COLO668 (cell line): ENCODE measurements around the gene GMPPB.
"Not testable (repeated sequence)": the region's sequence is repeated elsewhere in the genome, so short reads cannot be mapped to it uniquely, and the experiment has no call there.

ENCODE experiments used
- DNase-seq: peaks from one replicate; lab custom pipeline; 2025; ENCODE audit not compliant: unreplicated experiment; lab: John Stamatoyannopoulos, UW

Gene GMPPB

DNA sequence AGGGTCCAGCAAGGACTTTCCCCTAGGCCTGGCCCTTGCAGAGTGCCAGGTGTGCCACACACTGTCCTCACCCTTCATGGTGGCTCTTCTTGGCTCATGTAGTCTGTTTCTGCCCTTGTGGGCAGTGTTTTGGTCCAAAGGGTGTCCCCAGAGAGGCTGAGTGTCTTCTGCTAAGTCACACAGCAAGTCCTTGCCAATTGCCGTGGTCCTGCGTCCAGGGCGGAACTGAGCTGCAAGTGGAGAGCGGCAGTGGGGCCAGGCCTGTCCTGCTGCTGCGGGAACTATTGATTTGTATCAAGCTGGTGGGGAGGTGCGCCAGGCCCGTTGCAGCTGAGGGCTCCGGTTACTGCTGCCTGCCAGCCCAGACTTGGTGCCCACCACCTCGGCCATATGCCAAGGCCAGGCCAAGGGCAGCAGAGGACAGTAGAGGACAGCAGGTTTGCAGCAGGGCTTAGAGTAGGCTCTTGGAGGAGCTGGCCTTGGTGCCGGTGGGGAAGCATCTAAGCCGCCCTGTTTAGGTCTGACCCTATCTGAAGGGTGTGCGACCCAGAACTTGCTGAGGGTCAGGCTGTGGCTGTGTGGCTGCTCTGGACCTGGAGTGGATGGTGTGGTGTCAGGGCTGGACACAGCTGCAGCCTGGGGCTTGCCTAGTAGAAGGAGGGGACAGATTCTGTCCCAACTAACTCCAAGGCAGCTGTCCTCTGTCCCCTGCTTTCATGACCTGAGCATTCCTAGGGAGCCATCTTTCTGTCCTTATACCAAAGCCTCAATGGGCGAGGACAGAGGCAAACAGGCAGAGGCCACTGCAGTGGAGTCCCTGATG is 8.8 kb downstream of the GMPPB start:
- DNase-seq, result no peak

DNA sequence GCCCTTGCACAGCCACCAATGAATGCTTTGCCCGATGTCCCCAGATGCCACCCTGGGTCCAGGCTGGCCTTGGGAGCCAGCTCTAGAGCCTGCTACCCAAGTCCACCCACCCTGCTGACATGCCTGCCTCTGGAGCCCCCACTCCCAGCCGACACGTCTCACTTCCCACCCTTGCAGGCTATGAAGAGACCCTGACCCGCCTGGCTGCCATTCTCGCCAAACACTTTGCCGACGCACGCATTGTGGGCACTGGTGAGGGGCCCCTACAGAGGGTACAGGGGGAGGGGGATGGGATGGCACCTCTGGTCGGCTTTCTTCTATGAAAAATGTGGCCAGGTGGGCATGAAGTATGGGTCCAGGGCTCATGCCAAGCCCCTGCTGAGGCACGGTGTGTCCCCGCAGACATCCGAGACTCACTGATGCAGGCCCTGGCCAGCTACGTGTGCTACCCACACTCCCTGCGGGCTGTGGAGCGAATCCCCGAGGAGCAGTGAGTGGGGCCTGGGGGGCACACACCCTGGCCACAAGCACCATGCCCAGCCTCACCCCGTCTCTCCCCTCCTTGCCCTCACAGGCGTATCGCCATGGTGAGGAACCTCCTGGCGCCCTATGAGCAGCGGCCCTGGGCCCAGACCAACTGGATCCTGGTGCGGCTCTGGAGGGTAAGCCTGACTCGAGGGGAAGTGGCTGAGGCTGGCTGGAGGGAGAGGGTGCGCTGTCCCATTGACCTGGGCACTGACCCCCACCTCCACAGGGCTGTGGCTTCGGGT is 10.2 kb downstream of the GMPPB start:
- DNase-seq, result no peak

DNA sequence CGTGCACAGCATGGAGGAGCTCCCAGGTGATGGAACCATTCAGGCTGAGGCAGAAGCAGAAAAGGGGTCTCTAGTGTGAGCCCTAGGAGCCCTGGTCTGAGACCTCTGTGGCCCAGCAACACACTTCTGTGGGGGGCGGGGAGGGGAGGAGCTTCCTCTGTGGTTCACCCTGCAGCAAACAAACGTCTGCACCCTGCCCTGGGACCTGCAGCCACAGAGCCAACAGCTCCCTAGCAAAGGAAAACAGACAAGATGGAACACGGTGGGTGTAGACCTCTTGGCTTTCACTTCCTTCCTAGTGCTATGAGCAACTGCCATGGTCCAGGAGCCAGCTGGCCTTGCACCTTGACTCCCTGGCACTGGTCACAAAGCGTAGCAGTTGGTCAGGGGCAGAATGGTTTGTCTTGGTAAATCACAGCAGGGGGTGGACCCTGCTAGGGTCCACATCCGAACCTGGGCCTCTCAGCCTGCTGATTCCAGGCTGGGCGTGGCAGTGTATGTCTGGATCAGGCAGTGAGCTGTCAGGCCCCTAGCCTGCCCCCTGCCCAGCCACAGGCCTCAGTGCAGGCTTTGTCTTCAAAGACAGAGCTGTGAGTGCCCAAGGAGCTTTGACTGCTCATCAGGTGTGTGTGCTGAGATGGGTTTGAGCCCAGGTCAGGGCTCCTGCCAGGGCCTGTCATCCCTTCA is 11.0 kb downstream of the GMPPB start:
- DNase-seq, result no peak

DNA sequence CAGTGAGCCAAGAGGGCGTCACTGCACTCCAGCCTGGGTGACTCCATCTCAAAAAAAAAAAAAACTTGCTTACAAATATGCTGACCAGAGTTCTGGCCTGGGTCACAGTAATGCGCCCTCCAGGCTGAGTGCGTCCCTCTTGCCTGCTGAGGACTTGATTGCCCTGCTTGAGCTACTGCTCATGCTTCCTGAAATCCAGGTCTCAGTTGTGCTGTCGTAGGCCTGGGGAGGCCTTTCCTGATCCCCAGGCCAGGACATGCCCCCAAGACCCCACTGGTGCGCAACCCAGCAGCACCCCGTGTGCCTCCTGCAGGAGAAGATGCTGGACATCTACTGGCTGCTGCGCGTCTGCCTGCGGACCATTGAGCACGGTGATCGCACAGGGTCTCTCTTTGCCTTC is 11.6 kb downstream of the GMPPB start:
- no peak for DNase-seq

DNA sequence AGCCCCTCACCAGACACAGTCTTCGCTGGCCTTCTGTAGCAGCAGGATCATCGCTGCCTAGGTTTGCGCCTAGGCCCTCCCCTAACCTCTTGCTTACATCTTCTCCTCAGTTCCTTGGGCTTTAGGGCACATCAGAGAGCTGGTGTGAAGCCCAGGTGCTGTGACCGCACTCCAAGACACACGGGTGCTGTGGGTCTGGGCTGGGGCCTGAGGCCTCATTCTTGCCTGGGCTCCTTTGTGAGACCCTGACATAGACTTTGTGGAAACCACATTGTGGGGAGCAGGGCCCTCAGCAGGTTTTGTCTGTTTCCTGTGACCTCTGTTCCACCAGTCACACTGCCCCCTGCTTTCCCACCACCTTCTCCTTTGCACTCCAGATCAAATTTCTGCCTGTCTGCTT is 12.3 kb downstream of the GMPPB start:
- no peak for DNase-seq

DNA sequence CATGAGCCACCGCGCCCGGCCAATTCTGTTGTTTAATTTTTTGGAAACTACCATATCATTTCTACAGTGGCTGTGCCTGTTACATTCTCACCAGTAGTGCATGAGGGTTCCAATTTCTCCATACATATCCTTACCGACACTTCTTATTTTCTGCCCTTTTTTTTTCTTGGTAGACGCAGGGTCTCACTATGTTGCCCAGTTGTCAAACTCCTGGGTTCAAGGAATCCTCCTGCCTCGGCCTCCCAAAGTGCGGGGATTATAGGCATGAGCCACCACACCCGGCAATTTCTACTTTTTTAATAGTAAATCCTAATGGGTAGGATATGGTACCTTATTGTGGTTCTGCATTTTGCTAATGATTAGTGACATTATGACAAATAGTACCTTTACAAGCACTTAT is 13.9 kb downstream of the GMPPB start:
- DNase-seq, result no peak

DNA sequence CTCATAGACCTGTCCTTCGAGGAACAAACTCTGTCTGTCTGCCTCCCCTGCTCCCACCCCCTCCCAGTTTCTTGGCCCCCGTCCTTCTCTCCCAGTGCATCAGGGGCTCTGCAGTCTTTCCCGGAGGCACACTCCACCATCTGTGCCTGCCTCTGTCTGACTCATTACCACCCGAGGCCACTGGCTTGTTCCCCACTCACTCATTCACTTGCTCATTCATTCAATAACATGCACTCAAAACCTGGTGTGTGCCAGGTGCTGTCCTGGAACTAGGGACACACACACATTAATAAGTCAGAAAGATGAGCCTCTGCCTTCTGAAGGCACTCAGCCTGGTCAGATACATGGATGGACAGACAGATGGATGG is 16.7 kb downstream of the GMPPB start:
- DNase-seq, result no peak

DNA sequence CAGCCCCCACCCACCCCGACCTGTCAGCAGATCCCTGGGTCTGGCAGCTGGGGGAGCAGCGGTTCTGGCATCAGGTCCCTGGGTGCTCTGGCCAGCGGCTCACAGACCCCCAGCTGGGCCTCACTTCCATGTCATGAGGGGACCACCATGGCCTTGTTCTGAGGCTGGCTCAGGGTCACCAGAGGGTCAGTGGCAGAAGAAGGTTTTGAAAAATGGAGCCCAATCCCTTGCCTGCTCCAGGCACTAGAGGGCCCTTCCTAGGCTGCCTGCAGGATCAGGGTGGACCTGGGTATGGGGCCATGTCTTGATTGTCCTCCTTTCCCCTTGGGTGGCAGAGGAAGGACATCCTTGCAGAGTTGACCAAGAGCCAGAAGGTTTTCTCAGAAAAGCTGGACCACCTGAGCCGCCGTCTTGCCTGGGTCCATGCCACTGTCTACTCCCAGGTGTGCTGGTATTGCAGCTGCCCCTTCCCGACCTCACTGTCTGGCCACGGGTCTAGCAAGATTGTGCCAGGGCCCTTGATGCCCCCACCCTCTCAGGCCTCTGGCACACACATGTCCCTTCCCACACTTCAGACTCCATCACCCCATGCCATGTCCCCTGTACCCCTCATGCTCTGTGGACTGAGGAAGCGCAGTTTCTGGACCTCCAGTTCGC is 17.2 kb downstream of the GMPPB start:
- DNase-seq, result no peak

DNA sequence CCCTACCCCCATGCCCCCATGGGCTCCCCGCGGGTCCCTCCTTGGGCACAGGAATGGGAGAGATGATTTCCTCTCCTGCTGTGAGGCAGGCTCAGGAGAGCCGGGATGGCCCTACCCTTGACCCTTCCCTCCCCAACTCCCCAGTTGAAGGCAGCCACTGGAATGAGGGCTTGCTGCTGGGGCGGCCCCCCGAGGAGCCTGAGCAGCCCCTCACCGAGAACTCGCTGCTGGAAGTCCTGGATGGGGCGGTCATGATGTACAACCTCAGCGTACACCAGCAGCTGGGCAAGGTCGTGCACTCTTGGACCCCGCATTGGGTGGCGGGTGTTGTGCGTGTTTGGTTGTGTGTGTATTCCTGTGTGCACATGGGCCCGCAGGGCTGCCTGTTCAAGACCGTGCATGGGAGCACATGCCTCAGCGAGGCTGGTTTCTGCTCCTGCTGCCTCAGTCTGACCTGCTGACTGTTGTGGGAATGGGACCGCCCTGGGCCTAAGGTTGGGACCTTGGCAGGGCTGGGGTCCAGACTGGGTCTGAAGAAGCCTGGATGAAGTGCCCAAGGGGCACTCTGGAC is 18.3 kb downstream of the GMPPB start:
- no peak for DNase-seq

DNA sequence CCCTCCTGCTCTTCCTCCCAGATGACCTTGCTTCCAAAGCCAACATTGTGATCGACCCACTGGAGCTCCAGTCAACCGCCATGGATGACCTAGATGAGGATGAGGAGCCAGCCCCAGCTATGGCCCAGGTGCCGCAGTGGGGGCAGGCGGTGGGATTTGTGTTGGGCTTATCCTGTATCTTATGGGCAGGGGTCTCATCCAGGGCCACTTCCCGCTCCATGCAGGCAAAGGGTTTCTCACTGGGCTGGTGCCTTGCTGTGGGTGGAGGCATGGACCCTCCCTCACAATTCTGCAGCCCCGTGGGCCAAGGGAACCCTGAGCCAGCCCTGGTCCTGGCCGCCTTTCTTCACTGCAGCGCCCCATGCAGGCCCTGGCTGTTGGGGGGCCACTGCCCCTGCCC is 19.1 kb downstream of the GMPPB start:
- DNase-seq, result no peak

DNA sequence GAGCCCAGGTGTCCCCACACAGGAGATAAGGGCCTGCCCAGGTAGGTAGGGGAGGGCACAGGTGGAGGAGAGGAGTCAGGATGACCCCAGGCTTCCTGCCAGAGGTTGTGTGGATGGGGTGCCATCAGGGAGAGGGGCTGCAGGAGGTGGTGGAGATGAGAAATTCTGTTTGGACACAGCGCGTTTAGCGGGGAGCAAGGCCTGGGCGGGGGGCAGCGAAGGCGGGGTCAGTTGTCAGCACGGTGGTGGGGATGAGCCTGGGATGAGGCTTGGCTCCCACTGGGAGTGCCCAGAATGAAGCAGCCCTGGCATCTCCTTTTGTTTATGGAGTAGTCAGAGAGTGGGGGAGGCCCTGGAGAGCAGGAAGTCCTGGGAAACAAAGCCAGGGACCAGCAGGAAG is 19.8 kb downstream of the GMPPB start:
- DNase-seq, result no peak

DNA sequence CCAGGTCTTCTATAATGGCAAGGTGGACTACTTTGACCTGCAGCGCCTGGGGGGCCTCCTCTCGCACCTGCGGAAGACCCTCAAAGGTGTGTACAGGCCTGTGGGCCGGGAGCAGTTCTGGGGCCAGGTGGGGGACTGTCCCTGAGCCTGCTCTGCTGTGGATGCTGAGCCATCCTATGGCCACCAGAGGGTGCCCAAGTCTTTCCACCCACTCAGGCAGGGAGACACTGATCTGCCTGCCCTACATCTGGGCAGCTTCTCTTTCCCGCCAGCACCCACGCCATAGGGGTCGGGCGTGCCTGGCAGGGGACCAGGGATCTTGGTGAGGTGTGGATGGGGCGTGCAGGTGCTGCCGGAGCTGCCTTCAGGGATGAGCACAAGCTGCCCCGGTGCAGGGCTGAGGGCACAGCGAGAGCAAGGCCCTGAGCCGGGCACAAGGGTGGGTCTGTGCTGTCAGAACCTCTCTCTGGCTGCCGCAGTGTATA is 20.3 kb downstream of the GMPPB start:
- DNase-seq, result peak; percentile 48

DNA sequence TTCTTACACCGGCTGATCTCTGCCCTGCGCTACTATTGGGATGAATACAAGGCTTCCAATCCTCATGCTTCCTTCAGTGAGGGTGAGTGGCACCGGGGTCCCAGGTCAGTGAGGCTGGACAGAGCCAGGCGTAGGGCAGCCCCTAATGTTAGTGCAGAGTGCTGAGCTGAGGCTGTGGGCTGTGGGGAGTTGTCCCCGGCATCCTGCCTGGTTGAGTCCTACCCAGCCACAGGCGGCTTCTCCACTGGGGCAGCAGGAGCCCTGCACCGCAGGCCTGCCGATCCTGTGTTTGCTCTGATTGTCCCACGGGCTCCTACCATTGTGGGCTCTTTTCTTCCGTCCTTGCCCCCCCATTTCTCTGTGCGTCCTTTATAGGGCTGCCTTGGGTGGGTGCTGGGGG is 21.1 kb downstream of the GMPPB start:
- no peak for DNase-seq

DNA sequence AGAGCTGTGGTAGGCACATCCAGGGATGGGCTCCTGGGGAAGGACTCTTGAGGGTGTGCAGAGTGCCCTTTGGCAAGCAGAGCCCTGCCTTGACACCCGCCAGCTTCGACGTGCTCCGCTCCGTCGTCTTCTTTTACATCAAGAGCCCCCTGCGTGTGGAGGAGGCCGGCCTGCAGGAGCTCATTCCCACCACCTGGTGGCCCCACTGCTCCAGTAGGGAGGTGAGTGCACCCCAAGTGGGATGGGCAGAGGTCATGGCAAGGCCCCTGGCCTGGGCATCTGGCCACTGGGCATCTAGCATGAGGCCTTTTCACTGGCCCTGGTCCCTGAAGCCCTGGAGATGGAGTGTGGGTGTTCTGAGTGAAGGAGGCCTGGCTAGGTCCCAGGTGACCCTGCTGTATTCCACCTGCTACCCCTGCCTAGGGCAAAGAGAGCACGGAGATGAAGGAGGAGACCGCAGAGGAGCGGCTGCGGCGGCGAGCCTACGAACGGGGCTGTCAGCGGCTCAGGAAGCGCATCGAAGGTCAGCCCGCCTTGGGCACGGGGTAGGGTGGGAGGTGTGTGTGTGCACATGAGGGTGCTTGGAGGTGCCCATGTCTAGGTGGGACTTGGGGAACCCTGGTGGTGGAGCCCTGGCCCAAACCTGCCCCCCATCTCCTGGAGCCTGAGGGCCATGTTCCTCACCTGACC is 22.2 kb downstream of the GMPPB start:
- DNase-seq, result peak; percentile 2

DNA sequence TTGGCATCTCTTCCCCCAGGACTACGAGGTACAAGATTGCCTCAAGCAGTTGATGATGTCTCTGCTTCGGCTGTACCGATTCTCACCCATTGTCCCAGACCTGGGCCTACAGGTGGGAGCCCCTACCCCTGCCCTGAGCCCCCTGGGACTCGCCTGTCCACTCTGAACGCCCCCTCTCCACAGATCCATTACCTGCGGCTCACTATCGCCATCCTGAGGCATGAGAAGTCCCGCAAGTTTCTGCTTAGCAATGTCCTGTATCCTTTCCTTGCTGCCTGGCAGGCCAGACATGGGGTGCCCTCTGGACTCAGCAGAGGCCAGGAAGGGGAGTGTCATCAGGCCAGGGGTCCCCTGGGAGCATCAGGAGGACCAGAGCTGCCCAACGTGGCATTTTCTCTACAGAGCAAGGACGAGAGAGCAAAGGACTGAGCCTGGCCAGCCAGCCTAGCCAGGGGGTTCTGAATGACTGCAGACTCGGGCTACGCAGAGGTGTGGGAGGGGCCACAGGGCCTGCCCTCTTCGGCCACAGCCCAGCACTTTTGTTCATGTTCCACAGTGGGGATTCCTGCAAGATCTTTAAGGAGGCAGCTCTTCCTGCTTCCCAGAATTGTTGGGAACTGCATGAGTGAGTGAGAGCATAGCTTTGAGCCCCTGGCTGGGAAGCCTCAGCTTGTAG is 23.2 kb downstream of the GMPPB start:
- DNase-seq, result no peak

DNA sequence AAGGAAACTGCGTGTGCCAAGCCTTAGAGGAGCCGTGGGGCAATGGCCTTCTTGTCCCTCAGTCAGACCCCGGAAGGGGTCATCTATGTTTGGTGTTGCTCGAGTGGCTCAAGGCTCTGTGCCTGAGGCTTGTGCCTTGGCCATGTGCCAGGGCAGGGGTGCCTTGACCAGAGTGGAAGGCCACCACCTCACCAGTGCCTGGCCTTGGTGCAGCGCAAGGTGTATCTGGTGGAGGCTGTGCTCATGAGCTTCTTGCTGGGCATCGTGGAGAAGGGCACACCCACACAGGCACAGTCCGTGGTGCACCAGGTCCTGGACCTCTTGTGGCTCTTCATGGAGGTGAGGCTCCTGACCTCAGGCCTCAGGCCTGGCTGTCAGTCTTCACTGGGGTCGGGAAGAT is 23.7 kb downstream of the GMPPB start:
- no peak for DNase-seq

DNA sequence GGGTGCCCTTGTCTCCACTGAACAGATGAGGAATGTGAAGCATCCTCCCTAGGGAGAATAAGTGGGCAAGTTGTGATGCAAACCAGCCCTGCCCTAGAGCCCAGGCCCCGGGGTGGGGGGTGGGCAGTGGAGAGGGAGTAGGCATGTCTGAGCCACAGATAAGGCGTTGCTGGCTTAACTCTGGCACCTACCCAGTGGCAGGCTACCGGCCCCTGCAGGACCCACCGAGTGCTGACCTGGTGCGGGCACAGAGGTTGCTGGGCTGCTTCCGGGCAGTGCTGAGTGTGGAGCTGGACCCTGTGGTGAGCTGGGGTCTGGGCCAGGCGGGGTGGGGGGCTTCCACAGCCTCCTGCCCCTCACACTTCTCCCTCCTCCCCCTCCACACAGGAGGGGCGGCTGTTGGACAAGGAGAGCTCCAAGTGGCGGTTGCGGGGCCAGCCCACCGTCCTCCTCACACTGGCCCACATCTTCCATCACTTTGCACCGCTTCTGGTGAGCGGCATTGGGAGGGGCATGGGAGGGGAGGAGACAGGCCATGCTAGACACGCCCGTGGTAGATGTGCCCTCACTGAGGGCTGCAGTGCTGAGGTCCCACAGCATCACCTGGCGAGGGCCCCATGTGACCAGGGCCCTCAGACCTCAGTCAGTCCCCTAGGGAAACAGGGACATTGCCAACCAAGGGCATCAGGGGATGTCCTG is 24.3 kb downstream of the GMPPB start:
- no peak for DNase-seq

DNA sequence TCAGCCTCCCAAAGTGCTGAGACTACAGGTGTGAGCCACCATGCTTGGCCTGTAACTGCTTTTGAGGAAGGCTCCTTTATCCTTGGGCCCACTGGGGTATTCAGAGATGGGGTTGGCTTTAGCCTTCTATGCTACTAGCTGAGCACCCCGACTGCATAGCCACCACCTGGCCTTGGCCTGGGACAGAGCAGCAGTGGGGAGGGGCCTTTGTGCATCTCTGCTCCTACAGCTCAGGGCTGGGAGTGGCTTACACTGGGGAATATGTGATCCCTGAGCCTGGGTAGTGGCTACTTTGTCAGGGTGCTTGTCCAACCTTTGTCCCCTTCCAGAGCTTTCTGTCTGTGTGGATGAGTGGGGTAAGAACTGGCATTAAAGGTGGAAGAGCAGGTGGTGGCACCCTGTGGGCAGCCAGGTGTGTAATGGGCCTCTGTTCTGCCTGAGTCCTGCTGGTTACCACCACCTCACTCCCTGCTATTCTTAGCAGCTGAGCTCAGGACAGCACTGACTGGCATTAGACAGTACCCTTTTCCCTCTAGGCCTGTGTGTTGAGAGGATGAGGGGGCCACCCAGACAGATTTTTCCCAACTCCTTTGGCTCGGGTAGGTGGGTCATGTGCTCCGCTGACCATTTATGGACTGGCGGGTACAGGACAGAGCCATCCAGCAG is 28.3 kb downstream of the GMPPB start:
- DNase-seq, result not testable (repeated sequence)
